GM12878 (cell line): ENCODE results near the gene CADM2.

Experiments
- BRCA1 ChIP-seq: IDR thresholded peaks from 2 replicates; pipeline ENCODE4 v1.6.1; 2011; ENCODE audit warnings: low read depth, low read length, improper control_type of control experiment
- EED ChIP-seq: sonication (generic); IDR thresholded peaks from 2 replicates; pipeline ENCODE4 v1.6.1; 2016; ENCODE audit warnings: antibody characterized with exemption, low read depth
- ESRRA ChIP-seq: IDR thresholded peaks from 2 replicates; pipeline ENCODE4 v1.6.1; 2012; ENCODE audit warnings: mild to moderate bottlenecking, low read length, improper control_type of control experiment
- EZH2 ChIP-seq: IDR thresholded peaks from 2 replicates; pipeline ENCODE4 v1.6.1; 2012; ENCODE audit warnings: low read depth, mild to moderate bottlenecking, control low read depth, inconsistent platforms, low read length, borderline replicate concordance; ENCODE audit not compliant: control insufficient read depth
- GATAD2B ChIP-seq: fragments of 450-650 bp; conservative IDR thresholded peaks from 2 replicates; pipeline ENCODE4 v1.6.1; 2017; ENCODE audit warnings: low read depth, mild to moderate bottlenecking, moderate library complexity
- MYC ChIP-seq: IDR thresholded peaks from 2 replicates; pipeline ENCODE4 v1.6.1; 2011; ENCODE audit warnings: mild to moderate bottlenecking, low read length, moderate library complexity, inconsistent platforms; ENCODE audit not compliant: insufficient read depth, insufficient replicate concordance, insufficient read length, severe bottlenecking
- NFYB ChIP-seq: IDR thresholded peaks from 2 replicates; pipeline ENCODE4 v1.6.1; 2011; ENCODE audit warnings: low read depth, mild to moderate bottlenecking, low read length, improper control_type of control experiment, moderate library complexity; ENCODE audit not compliant: insufficient read depth
- POLR2A ChIP-seq: IDR thresholded peaks from 2 replicates; pipeline ENCODE4 v1.6.1; 2011; ENCODE audit warnings: low read depth, mild to moderate bottlenecking, low read length
- YY1 ChIP-seq: IDR thresholded peaks from 2 replicates; pipeline ENCODE4 v1.6.1; 2011; ENCODE audit warnings: low read depth, mild to moderate bottlenecking, low read length
- TF ChIP-seq, protein P1 (sequence below), 3 experiments: IDR thresholded peaks in 2 of 3; conservative IDR thresholded peaks in 1 of 3; 2 replicates each; pipeline ENCODE4 v1.5.1; 2011; ENCODE audit warnings: low read depth in 3 of 3, low read length in 3 of 3, mild to moderate bottlenecking in 3 of 3, control low read depth in 2 of 3, moderate library complexity in 2 of 3, inconsistent platforms in 1 of 3, mixed read lengths in 1 of 3; ENCODE audit not compliant: control insufficient read depth in 2 of 3, insufficient read depth in 1 of 3; ENCODE audit errors: extremely low read depth in 1 of 3
- TF ChIP-seq, protein P2 (sequence below): fragments of 450-650 bp; IDR thresholded peaks from 2 replicates; pipeline ENCODE4 v1.6.1; 2016; ENCODE audit warnings: mild to moderate bottlenecking, moderate library complexity, borderline replicate concordance
- TF ChIP-seq, protein P3 (sequence below): IDR thresholded peaks from 2 replicates; pipeline ENCODE4 v1.6.1; 2012; ENCODE audit warnings: low read depth, low read length, improper control_type of control experiment
- TF ChIP-seq, protein P4 (sequence below): IDR thresholded peaks from 2 replicates; pipeline ENCODE4 v1.6.1; 2012; ENCODE audit warnings: low read depth, low read length, improper control_type of control experiment

DNA sequence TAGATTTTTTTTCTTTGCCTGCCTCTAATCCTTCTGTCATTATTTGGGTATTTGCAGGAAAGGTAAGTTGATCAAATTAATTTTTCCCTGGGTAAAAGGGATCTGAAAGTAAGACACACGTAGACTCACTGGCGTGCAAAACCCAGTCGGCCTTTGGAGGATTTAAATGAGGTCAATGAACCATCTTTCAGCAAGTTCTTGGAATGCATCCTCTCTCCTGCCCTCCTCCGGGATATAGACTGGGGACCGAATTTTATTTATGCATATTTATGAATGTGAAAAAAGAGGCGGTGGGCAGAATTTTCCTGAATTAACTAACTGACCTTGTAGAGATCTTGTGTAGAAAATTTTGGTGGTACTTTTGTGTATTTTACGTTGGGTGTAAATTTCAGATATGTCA lies 2.2 kb downstream of the CADM2 start:
- TF ChIP-seq, protein P1, sequence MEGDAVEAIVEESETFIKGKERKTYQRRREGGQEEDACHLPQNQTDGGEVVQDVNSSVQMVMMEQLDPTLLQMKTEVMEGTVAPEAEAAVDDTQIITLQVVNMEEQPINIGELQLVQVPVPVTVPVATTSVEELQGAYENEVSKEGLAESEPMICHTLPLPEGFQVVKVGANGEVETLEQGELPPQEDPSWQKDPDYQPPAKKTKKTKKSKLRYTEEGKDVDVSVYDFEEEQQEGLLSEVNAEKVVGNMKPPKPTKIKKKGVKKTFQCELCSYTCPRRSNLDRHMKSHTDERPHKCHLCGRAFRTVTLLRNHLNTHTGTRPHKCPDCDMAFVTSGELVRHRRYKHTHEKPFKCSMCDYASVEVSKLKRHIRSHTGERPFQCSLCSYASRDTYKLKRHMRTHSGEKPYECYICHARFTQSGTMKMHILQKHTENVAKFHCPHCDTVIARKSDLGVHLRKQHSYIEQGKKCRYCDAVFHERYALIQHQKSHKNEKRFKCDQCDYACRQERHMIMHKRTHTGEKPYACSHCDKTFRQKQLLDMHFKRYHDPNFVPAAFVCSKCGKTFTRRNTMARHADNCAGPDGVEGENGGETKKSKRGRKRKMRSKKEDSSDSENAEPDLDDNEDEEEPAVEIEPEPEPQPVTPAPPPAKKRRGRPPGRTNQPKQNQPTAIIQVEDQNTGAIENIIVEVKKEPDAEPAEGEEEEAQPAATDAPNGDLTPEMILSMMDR (IDR thresholded peaks at IDR 0.05 in 2 of 3, conservative IDR thresholded peaks at IDR 0.05 in 1 of 3; ENCODE audit: control insufficient read depth in 2 of 3, extremely low read depth in 1 of 3, insufficient read depth in 1 of 3, low read depth in 3 of 3, low read length in 3 of 3), result no peak
- TF ChIP-seq EED, result no peak
- no peak for TF ChIP-seq POLR2A
- no peak for TF ChIP-seq ESRRA
- no peak for TF ChIP-seq NFYB
- TF ChIP-seq, protein P2, sequence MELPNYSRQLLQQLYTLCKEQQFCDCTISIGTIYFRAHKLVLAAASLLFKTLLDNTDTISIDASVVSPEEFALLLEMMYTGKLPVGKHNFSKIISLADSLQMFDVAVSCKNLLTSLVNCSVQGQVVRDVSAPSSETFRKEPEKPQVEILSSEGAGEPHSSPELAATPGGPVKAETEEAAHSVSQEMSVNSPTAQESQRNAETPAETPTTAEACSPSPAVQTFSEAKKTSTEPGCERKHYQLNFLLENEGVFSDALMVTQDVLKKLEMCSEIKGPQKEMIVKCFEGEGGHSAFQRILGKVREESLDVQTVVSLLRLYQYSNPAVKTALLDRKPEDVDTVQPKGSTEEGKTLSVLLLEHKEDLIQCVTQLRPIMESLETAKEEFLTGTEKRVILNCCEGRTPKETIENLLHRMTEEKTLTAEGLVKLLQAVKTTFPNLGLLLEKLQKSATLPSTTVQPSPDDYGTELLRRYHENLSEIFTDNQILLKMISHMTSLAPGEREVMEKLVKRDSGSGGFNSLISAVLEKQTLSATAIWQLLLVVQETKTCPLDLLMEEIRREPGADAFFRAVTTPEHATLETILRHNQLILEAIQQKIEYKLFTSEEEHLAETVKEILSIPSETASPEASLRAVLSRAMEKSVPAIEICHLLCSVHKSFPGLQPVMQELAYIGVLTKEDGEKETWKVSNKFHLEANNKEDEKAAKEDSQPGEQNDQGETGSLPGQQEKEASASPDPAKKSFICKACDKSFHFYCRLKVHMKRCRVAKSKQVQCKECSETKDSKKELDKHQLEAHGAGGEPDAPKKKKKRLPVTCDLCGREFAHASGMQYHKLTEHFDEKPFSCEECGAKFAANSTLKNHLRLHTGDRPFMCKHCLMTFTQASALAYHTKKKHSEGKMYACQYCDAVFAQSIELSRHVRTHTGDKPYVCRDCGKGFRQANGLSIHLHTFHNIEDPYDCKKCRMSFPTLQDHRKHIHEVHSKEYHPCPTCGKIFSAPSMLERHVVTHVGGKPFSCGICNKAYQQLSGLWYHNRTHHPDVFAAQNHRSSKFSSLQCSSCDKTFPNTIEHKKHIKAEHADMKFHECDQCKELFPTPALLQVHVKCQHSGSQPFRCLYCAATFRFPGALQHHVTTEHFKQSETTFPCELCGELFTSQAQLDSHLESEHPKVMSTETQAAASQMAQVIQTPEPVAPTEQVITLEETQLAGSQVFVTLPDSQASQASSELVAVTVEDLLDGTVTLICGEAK, result no peak
- TF ChIP-seq, protein P3, sequence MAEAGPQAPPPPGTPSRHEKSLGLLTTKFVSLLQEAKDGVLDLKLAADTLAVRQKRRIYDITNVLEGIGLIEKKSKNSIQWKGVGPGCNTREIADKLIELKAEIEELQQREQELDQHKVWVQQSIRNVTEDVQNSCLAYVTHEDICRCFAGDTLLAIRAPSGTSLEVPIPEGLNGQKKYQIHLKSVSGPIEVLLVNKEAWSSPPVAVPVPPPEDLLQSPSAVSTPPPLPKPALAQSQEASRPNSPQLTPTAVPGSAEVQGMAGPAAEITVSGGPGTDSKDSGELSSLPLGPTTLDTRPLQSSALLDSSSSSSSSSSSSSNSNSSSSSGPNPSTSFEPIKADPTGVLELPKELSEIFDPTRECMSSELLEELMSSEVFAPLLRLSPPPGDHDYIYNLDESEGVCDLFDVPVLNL, result no peak
- no peak for TF ChIP-seq GATAD2B
- TF ChIP-seq, protein P4, sequence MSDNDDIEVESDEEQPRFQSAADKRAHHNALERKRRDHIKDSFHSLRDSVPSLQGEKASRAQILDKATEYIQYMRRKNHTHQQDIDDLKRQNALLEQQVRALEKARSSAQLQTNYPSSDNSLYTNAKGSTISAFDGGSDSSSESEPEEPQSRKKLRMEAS, result no peak
- TF ChIP-seq EZH2, result no peak
- TF ChIP-seq YY1, result no peak
- no peak for TF ChIP-seq MYC
- no peak for TF ChIP-seq BRCA1
